ENCODE measurements around the gene E2F2.

GRCh38 chr1:23548704-23549143, 17.7 kb upstream of the E2F2 start:
- TF ChIP-seq CTCF (IDR thresholded peaks at IDR 0.05; ENCODE audit: low read depth, low read length) (no peak), MYC (IDR thresholded peaks at IDR 0.05; ENCODE audit: low read depth, low read length) (no peak)
